Kidney (tissue), 14 donors: ENCODE data around the gene NCOR1. TPM values are rescaled to one million over a fixed set of nuclear protein-coding genes. Genes with fewer than 3 reads are reported as not detected.

Source experiments
- DNase-seq, 5 donors: peaks; one replicate each; pipeline ENCODE4 v3.0.0-alpha.2; 2013 to 2020
- FAIRE-seq: peaks from 2 replicates; lab custom pipeline; 2012; peaks lifted over from hg19 to GRCh38; lab: Jason Lieb, UNC
- H3K27ac ChIP-seq, 2 donors: one replicate each; pipeline ENCODE4 v1.7.0; 2013; ENCODE audit warnings: low read depth in 2 of 2, low read length in 2 of 2, inconsistent platforms in 1 of 2
- H3K27me3 ChIP-seq: one replicate; pipeline ENCODE4 v1.7.1; 2013; ENCODE audit warnings: low read length, inconsistent platforms; ENCODE audit not compliant: control insufficient read depth, insufficient read depth
- H3K36me3 ChIP-seq, 3 donors: one replicate each; pipeline versions ENCODE4 v1.7.0 to v1.7.1; 2013; ENCODE audit warnings: low read length in 3 of 3, control low read depth in 1 of 3, inconsistent platforms in 1 of 3; ENCODE audit not compliant: insufficient read depth in 3 of 3, control insufficient read depth in 2 of 3
- H3K4me1 ChIP-seq, 3 donors: one replicate each; pipeline versions ENCODE4 v1.7.0 to v1.7.1; 2013; ENCODE audit warnings: low read length in 3 of 3, inconsistent platforms in 1 of 3, low read depth in 1 of 3; ENCODE audit not compliant: control insufficient read depth in 2 of 3, insufficient read depth in 2 of 3
- H3K4me3 ChIP-seq, 3 donors: one replicate each; pipeline versions ENCODE4 v1.7.0 to v1.8.1; 2013; ENCODE audit warnings: low read length in 3 of 3, control low read depth in 1 of 3, inconsistent platforms in 1 of 3
- H3K9ac ChIP-seq, 3 donors: one replicate each; pipeline versions ENCODE4 v1.7.0 to v1.7.1; 2013; ENCODE audit warnings: low read length in 3 of 3, control low read depth in 1 of 3, inconsistent platforms in 1 of 3
- H3K9me3 ChIP-seq, 3 donors: one replicate each; pipeline versions ENCODE4 v1.7.0 to v1.7.1; 2013; ENCODE audit warnings: low read length in 3 of 3, control low read depth in 1 of 3, inconsistent platforms in 1 of 3; ENCODE audit not compliant: control insufficient read depth in 2 of 3, insufficient read depth in 1 of 3
- intact Hi-C: fragments of 100-400 bp; cut with DNase I; formaldehyde crosslinking; loops from one replicate; pipeline ENCODE4 v1.11.1; 2022
- polyA plus RNA-seq: library from polyadenylated mRNA; stranded (reverse); fragments of 350-450 nt; fragmentation: Illumina TruSeq; extraction: RNeasy Lipid Tissue Mini Kit (QIAGEN cat#74804); gene quantifications from one replicate; pipeline ENCODE4 v1.2.3, GENCODE V29; 2014; ENCODE audit warnings: low read depth, low replicate concordance; ENCODE audit not compliant: insufficient read depth
- total RNA-seq: library from RNA; stranded (reverse); fragmentation: NEBNext Ultra II Directional; extraction: Animal tissue kit (Norgen Biotek cat#: 25700); gene quantifications from one replicate; pipeline ENCODE4 v1.2.1, GENCODE V29; 2021
- TF ChIP-seq, protein P1 (sequence below): IDR thresholded peaks from 3 replicates; pipeline ENCODE4 v1.5.1; 2012; ENCODE audit warnings: mild to moderate bottlenecking, moderate library complexity, borderline replicate concordance; ENCODE audit not compliant: insufficient read depth; ENCODE audit errors: extremely low read depth
- donor health status: control.
- donor health status: control.
- donor health status: control.
- donor health status: control.
- donor health status: control.
- donor health status: DM: yes; HTN: yes; CAD: no.
- donor health status: Normal renal cell carcinoma (clear cell type).

NCOR1 gene
- total and polyA plus RNA-seq, 2 donors from 2014 or later: 44.9 to 136 TPM

DNA sequence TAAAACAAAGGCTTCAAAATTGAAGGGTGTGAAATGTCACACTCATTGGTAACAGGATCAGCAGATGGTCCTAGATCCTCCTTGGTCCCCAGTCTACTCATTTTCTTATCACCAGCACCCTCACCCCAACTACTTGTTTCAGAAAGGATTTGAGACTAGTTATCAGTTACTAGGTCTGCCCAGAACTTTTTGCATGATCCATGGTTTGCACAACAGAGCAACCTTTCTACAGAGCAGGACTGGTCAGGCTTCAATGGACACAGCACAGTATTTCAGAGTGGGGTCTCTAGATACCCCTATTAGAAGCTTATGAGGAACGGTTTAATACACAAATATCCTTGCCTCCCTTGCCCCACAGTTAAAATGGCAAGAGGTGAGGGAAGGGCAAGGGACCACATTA is 190.1 kb downstream of the NCOR1 start:
- FAIRE-seq: no peak
- Histone ChIP-seq H3K9ac (no peak overlapping the region), H3K4me1 (no peaks in the 10 kb centered on the region), H3K27me3 (no peaks in the 10 kb centered on the region), H3K27ac (no peak overlapping the region), H3K36me3 (peaks cover 15 to 60% (median 39%) of the 10 kb centered on the region in 3 donors), H3K4me3 (no peak overlapping the region), H3K9me3 (no peaks in the 10 kb centered on the region)
- TF ChIP-seq, protein P1, sequence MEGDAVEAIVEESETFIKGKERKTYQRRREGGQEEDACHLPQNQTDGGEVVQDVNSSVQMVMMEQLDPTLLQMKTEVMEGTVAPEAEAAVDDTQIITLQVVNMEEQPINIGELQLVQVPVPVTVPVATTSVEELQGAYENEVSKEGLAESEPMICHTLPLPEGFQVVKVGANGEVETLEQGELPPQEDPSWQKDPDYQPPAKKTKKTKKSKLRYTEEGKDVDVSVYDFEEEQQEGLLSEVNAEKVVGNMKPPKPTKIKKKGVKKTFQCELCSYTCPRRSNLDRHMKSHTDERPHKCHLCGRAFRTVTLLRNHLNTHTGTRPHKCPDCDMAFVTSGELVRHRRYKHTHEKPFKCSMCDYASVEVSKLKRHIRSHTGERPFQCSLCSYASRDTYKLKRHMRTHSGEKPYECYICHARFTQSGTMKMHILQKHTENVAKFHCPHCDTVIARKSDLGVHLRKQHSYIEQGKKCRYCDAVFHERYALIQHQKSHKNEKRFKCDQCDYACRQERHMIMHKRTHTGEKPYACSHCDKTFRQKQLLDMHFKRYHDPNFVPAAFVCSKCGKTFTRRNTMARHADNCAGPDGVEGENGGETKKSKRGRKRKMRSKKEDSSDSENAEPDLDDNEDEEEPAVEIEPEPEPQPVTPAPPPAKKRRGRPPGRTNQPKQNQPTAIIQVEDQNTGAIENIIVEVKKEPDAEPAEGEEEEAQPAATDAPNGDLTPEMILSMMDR: no peak
- no peak for DNase-seq
- intact Hi-C loops: no loop called here

DNA sequence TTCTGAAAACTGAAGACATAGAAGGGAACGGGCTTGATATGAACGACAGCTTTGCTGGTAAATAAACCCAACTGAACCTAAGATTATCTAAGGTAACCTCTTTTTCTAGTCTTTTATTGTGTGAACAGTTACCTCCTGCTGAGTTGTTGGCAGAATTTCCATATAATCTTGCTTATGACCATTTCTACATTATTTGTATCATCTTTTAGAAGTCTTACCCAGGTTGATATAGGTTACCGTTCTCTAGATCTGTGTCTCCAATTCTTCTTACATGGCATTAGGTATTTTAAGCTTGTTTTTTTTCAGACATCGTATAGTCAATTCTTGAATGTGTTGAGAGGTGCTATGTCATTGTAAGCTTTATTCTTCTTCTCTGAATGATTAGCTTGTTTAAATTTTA is 191.5 kb downstream of the NCOR1 start:
- Histone ChIP-seq H3K4me1 (no peaks in the 10 kb centered on the region), H3K27ac (no peak overlapping the region), H3K4me3 (no peak overlapping the region), H3K27me3 (no peaks in the 10 kb centered on the region), H3K9ac (no peak overlapping the region), H3K9me3 (no peaks in the 10 kb centered on the region), H3K36me3 (peaks cover 12 to 53% (median 35%) of the 10 kb centered on the region in 3 donors)
- TF ChIP-seq, protein P1: no peak
- intact Hi-C loops: no loop called here
- DNase-seq (no peak), FAIRE-seq (no peak)

DNA sequence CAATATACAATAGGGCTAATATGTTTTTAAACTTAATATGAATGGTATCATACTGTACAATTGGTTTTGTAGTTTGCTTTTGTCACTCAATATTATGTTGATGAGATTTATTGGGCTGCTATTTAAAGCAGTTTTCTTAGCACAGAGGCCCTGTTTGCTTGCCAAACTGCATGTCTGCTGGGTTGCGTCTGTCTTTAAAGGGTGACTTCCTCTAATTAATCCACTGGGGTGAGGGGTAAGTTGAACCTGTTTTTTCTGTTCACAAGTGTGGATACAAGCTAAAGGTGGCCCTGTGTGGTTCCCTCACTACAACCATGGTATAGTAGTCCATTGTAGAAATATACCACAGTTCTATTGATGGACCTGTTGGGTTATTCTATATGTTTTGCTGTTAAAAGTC is 196.0 kb downstream of the NCOR1 start:
- intact Hi-C loops: no loop called here
- FAIRE-seq (no peak), DNase-seq (no peak)
- H3K27ac ChIP-seq: no peak overlapping the region
- TF ChIP-seq, protein P1: no peak
- no peak overlapping the region for H3K9ac ChIP-seq
- H3K9me3 ChIP-seq: no peaks in the 10 kb centered on the region
- no peak overlapping the region for H3K4me3 ChIP-seq
- no peaks in the 10 kb centered on the region for H3K4me1 ChIP-seq
- no peaks in the 10 kb centered on the region for H3K27me3 ChIP-seq
- peaks cover 0 to 13% (median 2%) of the 10 kb centered on the region in 3 donors for H3K36me3 ChIP-seq

DNA sequence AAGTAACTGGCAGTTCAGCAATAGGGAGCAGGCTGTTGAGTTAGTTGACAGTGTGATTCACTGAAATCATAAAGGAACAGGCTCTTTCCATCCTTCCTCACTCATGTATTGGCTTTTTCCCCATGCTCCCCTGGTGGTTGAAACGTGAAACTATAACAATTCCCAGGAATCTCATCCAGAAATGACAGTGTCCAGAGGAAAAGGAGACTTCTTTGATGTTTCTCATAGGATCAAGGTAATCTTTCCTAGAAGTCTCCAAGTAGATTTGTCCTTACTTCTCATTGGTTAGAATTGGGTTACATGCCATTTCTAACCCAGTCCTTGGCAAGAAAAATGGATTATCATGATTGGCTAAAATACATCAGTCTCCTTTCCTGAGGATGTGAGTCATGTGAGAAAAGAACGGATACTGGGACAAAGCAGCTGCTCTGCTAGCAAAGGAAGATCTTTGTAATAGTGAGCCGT is 201.4 kb downstream of the NCOR1 start:
- Histone ChIP-seq H3K27ac (no peak overlapping the region), H3K4me3 (no peak overlapping the region), H3K27me3 (no peaks in the 10 kb centered on the region), H3K9ac (no peak overlapping the region), H3K9me3 (no peaks in the 10 kb centered on the region), H3K4me1 (peaks cover 0 to 2% (median 0%) of the 10 kb centered on the region in 3 donors), H3K36me3 (peaks cover 0 to 2% (median 0%) of the 10 kb centered on the region in 3 donors)
- FAIRE-seq (no peak), DNase-seq (peak in 2 of 5 donors; percentile 9 to 25)
- intact Hi-C loops: no loop called here
- TF ChIP-seq, protein P1: peak; percentile 16
